ENCODE data around the gene PLEKHG4B. TPM values are rescaled to one million over a fixed set of nuclear protein-coding genes. Genes with fewer than 3 reads are reported as not detected.

The PLEKHG4B gene
- polyA plus RNA-seq, 1 of the 3 experiments (the other 2 are of a cell fraction) = 0.18 TPM

DNA sequence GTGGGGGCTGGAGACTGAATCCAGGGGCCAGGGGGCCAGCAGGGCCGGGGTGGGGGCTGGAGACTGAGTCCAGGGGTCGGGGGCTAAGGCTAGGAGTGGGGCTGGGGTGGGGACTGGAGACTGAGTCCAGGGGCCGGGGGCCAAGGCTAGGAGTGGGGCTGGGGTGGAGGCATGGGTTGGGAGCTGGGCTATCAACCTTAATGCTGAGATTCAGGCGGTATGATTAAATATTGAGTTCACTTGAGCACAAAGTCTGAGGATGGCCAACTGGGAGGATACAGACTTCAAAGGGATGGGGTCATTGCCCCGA, 82.3 kb downstream of the PLEKHG4B start:
- Histone ChIP-seq H3K4me1 (ENCODE audit: control insufficient read depth in 1 of 2, insufficient read depth in 2 of 2, low read depth in 1 of 2, low read length in 1 of 2) (peaks cover 0 to 9% of the 10 kb centered on the region in 2 experiments; a peak in 1 of 4 replicates), H3K9me2 (no peaks in the 10 kb centered on the region), H3K9me3 (no peaks in the 10 kb centered on the region), H3K4me3 (ENCODE audit: low read depth in 2 of 2, low read length in 1 of 2) (no peak overlapping the region), H3F3A (replicated peaks; ENCODE audit: insufficient read depth) (no peaks in the 10 kb centered on the region), H4K20me1 (ENCODE audit: insufficient read depth) (no peaks in the 10 kb centered on the region), H3K27me3 (ENCODE audit: insufficient read depth) (peaks cover 3% of the 10 kb centered on the region; the same call in 1 of the 2 replicates), H3K27ac (ENCODE audit: low read depth in 2 of 2, low read length in 1 of 2) (no peak overlapping the region), H3K4me2 (no peak overlapping the region), H3K36me3 (replicated peaks in 1 of 2; ENCODE audit: control insufficient read depth in 1 of 2, insufficient read depth in 2 of 2, low read length in 1 of 2) (no peaks in the 10 kb centered on the region), H2AFZ (ENCODE audit: low read depth) (no peak overlapping the region), H3K79me2 (ENCODE audit: insufficient read depth) (no peaks in the 10 kb centered on the region), H3K9ac (no peak overlapping the region)
- no peak for TF ChIP-seq POLR2AphosphoS5 (IDR thresholded peaks at IDR 0.05; ENCODE audit: low read depth, low read length)
- TF ChIP-seq NRF1 (IDR thresholded peaks at IDR 0.05; ENCODE audit: low read depth, low read length) = no peak
- no peak for TF ChIP-seq CHD2 (IDR thresholded peaks at IDR 0.05; ENCODE audit: low read length, partially characterized antibody)
- TF ChIP-seq TEAD4 (IDR thresholded peaks at IDR 0.05; ENCODE audit: borderline replicate concordance, insufficient read depth) = no peak
- no peak for TF ChIP-seq EP300 (IDR thresholded peaks at IDR 0.05; ENCODE audit: borderline replicate concordance in 1 of 2, low read depth in 1 of 2, low read length in 1 of 2)
- no peak for TF ChIP-seq YY1 (IDR thresholded peaks at IDR 0.05; ENCODE audit: low read depth)
- no peak for TF ChIP-seq ZBTB33 (IDR thresholded peaks at IDR 0.05; ENCODE audit: borderline replicate concordance, low read depth)
- TF ChIP-seq, protein P1, sequence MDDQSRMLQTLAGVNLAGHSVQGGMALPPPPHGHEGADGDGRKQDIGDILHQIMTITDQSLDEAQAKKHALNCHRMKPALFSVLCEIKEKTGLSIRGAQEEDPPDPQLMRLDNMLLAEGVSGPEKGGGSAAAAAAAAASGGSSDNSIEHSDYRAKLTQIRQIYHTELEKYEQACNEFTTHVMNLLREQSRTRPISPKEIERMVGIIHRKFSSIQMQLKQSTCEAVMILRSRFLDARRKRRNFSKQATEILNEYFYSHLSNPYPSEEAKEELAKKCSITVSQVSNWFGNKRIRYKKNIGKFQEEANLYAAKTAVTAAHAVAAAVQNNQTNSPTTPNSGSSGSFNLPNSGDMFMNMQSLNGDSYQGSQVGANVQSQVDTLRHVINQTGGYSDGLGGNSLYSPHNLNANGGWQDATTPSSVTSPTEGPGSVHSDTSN (IDR thresholded peaks at IDR 0.05) = no peak
- TF ChIP-seq RAD21 (IDR thresholded peaks at IDR 0.05; ENCODE audit: low read length) = no peak
- no peak for TF ChIP-seq EZH2phosphoT487 (IDR thresholded peaks at IDR 0.05; ENCODE audit: borderline replicate concordance, low read depth)
- no peak for TF ChIP-seq GABPA (IDR thresholded peaks at IDR 0.05; ENCODE audit: low read depth)
- no peak for TF ChIP-seq MAX (IDR thresholded peaks at IDR 0.05; ENCODE audit: low read depth)
- TF ChIP-seq FOXJ3 (CRISPR knock-in tag; IDR thresholded peaks at IDR 0.05) = no peak
- no peak for TF ChIP-seq GATA2 (CRISPR knock-in tag; IDR thresholded peaks at IDR 0.05)
- no peak for TF ChIP-seq NFIC (IDR thresholded peaks at IDR 0.05; ENCODE audit: borderline replicate concordance)
- TF ChIP-seq RFX5 (IDR thresholded peaks at IDR 0.05; ENCODE audit: low read length) = no peak
- no peak for TF ChIP-seq RXRA (IDR thresholded peaks at IDR 0.05; ENCODE audit: borderline replicate concordance, low read depth)
- TF ChIP-seq REST (IDR thresholded peaks at IDR 0.05; ENCODE audit: low read depth, low read length) = no peak
- TF ChIP-seq FOSL2 (IDR thresholded peaks at IDR 0.05; ENCODE audit: borderline replicate concordance, low read depth) = no peak
- ChIA-PET POLR2A (no interaction called here), CTCF (interaction anchor here (1.8 kb wide), 1 partner anchor 14 kb away, joined by 9 read pairs; no protein-coding TSS in a partner anchor)
- no peak for DNase-seq
- WGBS (ENCODE audit: low lambda C conversion rate) = 43% methylated on average over 5 of the region's 5 CpGs

Measured in SK-N-SH (cell line).